SK-N-MC (cell line): ENCODE data around the gene FBLN1.

Source experiments
- EZH2 ChIP-seq: fragments of 200-600 bp; sonication (generic); IDR thresholded peaks from one replicate; pipeline ENCODE4 v1.6.1; 2017; ENCODE audit warnings: antibody characterized with exemption
- FOXP2 ChIP-seq: optimal IDR thresholded peaks from 2 replicates; pipeline ENCODE3; 2011; ENCODE audit warnings: mild to moderate bottlenecking, moderate library complexity; ENCODE audit not compliant: insufficient read depth; ENCODE audit errors: extremely low read length, control extremely low read depth
- POLR2AphosphoS5 ChIP-seq: IDR thresholded peaks from 2 replicates; pipeline ENCODE4 v1.6.1; 2012; ENCODE audit warnings: mild to moderate bottlenecking, low read depth, low read length, borderline replicate concordance

DNA sequence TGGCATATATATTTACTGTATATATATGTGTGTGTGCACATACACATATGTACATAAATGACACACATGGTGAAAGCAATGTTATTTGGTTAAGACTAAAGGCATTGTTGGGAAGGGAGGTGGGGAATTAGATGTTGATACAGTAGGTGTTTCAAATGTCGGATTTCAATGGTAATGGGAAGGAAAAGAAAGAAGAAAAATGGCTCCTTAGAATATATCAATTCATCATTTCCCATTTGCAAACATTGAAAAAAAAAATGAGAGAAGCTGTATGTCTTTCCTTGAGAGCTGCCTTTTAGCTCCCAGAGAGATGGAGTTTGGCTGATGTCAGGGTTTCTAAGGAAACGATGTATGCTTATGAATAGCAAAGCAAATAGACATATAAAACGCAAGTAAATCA, 135.5 kb downstream of the FBLN1 start:
- TF ChIP-seq EZH2 = no peak
- TF ChIP-seq POLR2AphosphoS5 = no peak
- TF ChIP-seq FOXP2 = no peak
